Neural cell (in vitro differentiated cells): ENCODE data around the gene HS3ST3B1.

Experiments used
- CTCF ChIP-seq: fragments of 450-650 bp; IDR thresholded peaks from 2 replicates; pipeline ENCODE4 v1.5.1; 2014; ENCODE audit warnings: antibody characterized with exemption, mild to moderate bottlenecking, moderate library complexity; ENCODE audit not compliant: poor library complexity, severe bottlenecking
- EZH2 ChIP-seq: fragments of 200-600, 300-800 bp; shearing (Covaris generic), sonication (generic); IDR thresholded peaks from 2 replicates; pipeline ENCODE4 v1.6.1; 2014; ENCODE audit warnings: antibody characterized with exemption, low read length, borderline replicate concordance, mild to moderate bottlenecking; ENCODE audit not compliant: insufficient read depth, poor library complexity, severe bottlenecking
- POLR2AphosphoS5 ChIP-seq: IDR thresholded peaks from 2 replicates; pipeline ENCODE4 v1.6.1; 2012
- RAD21 ChIP-seq: fragments of 450-650 bp; conservative IDR thresholded peaks from 2 replicates; pipeline ENCODE4 v1.6.1; 2014; ENCODE audit warnings: antibody characterized with exemption, mild to moderate bottlenecking, moderate library complexity

- TF ChIP-seq EZH2 (peak; percentile 31), POLR2AphosphoS5 (no peak), CTCF (peak; percentile 31), RAD21 (no peak)
Observed at GRCh38 chr17:14297161-14297851, 3.6 kb upstream of the HS3ST3B1 start.
